NCI-H1694 treated with DMSO at 0.1 percent for 48 hours (cell line): ENCODE data around the gene SQSTM1.
"Not testable (repeated sequence)": the region's sequence is repeated elsewhere in the genome, so short reads cannot be mapped to it uniquely, and the experiment has no call there.

Source experiments
- DNase-seq: peaks from one replicate; lab custom pipeline; 2025; lab: John Stamatoyannopoulos, UW

SQSTM1 gene

DNA sequence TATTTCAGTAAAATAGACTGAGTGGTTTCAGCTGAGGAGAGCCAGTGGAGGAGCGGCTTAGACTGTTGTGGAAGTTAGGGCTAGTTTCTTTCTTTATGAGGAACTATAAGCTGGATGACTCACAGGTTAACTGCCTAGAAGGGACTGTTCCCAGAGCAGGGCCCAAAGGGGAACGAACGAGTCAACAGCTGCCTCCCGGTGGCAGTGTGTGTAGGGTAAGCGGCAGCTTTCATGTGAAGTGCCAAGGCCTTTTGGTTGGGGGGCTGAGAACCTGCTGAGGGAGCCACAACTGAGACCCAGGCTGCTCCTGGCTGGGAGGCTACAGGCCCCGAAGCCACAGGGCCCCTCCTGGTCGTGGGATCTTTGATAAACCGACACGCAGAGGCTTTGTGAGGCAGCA lies 7.0 kb downstream of the SQSTM1 start:
- no peak for DNase-seq

DNA sequence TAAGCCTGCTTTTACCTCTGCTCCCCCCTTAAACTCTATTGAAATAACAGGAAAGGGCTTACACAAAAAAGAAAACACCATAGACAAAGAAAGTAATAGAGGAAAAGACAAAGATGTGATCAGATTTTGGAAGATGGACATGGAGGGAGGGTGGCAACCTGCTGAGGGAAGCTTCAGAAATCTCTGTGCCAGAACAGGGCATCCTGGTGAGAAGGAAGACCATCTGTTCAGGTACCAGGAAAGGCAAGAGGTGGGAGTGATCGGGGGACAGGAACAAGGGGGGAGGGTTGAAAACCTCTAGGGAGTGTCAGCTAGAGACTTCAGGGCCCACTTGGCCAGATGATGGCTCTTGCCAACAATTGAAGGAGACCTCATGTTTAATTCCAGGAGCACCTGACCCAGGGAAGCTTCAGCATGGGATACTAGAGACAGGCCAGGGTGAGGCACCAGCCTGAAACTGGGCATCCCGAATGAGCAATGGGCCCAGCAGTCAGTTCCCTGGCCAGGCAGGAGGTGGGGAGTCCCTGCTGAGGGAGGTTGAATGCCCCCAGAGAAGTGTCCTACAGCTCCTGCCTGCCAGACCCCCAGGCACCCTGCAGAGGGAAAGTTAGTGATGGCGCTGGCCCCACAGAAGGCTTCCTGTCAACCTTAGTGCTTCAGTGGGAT lies 8.2 kb downstream of the SQSTM1 start:
- no peak for DNase-seq

GRCh38 chr5:179829732-179830435 lies 9.2 kb downstream of the SQSTM1 start:
- DNase-seq = no peak

- no peak for DNase-seq
Measured at GRCh38 chr5:179830818-179831468, 10.2 kb downstream of the SQSTM1 start.

DNA sequence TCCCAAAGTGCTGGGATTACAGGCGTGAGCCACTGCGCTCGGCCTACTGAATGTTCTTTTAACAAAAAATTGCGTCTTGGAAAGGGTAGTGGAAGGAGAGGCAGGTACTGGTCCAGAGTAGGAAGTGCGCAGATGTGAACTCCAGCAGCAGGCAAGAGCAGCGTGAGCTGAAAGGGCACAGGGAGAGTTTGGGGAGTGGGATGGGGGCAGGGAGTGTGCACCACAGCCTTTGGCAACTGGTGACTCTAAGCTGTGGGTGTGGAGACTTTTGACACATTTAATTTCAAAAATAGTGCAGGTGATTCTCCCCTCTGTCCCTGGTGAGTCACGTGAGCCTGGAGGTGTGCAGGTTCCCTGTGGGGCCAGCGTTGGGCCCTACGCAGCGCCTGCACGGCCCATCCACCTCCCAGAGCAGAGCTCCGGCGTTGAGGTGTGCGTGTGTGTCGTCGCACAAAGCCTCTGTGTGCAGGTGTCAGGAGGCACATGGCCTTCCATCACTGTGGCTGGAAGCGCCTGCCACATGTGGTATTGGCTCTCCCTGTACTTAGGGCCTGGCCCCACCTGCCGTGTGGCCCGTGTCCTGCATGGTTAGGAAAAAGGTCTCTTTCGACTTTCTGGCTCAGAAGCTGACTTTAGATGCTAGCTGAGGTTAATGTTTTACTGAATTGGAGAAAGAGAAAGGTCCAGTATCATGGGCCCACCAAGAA lies 11.5 kb downstream of the SQSTM1 start:
- no peak for DNase-seq

DNA sequence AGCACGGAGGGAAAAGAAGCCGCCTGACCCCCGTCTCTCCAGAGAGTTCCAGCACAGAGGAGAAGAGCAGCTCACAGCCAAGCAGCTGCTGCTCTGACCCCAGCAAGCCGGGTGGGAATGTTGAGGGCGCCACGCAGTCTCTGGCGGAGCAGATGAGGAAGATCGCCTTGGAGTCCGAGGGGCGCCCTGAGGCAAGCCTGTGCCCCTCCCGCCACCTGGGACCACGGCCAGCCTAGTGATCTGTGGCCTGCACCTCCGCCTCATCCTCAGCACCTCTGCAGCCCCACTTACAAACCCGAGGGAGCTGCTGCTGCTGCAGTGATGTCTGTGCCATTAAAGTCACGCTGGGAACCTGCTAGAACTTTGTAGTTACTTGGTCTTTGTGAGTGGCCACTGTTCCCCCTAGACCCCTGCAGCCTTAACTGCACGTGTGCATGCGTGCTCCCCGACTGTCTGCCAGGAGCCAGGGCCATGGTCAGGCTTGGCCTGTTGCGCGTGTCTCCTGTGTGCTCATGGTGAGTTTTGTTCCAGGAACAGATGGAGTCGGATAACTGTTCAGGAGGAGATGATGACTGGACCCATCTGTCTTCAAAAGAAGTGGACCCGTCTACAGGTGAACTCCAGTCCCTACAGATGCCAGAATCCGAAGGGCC lies 12.5 kb downstream of the SQSTM1 start:
- no peak for DNase-seq

DNA sequence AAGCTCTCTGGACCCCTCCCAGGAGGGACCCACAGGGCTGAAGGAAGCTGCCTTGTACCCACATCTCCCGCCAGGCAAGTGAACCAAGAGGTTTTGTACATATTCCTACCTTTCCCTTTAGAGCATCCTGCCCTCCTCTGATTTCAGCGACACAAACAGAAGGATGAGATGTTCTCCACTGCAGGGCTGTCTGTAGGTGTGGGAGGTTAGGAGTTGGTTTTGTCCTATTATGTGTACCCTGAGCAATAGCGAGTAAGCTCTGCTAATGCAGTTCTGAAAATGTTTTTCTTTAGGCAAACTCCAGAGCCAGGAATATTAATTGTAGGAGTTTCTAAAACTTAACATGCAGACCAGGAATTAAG lies 13.0 kb downstream of the SQSTM1 start:
- DNase-seq = no peak

GRCh38 chr5:179834120-179834519 lies 13.4 kb downstream of the SQSTM1 start:
- no peak for DNase-seq

GRCh38 chr5:179834871-179835270 lies 14.2 kb downstream of the SQSTM1 start:
- not testable (repeated sequence) for DNase-seq

DNA sequence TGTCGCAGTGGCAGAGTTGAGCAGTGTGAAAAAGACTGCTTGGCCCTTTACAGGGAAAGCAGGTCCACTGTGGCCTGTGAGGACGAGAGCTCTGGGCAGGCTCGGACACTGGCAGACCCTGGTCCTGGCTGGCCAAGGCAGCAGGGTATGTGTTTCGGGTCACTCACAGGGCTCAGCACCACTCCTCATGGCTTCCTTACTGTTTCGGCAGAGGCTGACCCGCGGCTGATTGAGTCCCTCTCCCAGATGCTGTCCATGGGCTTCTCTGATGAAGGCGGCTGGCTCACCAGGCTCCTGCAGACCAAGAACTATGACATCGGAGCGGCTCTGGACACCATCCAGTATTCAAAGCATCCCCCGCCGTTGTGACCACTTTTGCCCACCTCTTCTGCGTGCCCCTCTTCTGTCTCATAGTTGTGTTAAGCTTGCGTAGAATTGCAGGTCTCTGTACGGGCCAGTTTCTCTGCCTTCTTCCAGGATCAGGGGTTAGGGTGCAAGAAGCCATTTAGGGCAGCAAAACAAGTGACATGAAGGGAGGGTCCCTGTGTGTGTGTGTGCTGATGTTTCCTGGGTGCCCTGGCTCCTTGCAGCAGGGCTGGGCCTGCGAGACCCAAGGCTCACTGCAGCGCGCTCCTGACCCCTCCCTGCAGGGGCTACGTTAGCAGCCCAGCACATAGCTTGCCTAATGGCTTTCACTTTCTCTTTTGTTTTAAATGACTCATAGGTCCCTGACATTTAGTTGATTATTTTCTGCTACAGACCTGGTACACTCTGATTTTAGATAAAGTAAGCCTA lies 15.7 kb downstream of the SQSTM1 start:
- no peak for DNase-seq

DNA sequence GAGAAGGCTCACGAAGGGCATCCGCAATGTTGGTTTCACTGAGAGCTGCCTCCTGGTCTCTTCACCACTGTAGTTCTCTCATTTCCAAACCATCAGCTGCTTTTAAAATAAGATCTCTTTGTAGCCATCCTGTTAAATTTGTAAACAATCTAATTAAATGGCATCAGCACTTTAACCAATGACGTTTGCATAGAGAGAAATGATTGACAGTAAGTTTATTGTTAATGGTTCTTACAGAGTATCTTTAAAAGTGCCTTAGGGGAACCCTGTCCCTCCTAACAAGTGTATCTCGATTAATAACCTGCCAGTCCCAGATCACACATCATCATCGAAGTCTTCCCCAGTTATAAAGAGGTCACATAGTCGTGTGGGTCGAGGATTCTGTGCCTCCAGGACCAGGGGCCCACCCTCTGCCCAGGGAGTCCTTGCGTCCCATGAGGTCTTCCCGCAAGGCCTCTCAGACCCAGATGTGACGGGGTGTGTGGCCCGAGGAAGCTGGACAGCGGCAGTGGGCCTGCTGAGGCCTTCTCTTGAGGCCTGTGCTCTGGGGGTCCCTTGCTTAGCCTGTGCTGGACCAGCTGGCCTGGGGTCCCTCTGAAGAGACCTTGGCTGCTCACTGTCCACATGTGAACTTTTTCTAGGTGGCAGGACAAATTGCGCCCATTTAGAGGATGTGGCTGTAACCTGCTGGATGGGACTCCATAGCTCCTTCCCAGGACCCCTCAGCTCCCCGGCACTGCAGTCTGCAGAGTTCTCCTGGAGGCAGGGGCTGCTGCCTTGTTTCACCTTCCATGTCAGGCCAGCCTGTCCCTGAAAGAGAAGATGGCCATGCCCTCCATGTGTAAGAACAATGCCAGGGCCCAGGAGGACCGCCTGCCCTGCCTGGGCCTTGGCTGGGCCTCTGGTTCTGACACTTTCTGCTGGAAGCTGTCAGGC lies 16.6 kb downstream of the SQSTM1 start:
- DNase-seq = no peak

DNA sequence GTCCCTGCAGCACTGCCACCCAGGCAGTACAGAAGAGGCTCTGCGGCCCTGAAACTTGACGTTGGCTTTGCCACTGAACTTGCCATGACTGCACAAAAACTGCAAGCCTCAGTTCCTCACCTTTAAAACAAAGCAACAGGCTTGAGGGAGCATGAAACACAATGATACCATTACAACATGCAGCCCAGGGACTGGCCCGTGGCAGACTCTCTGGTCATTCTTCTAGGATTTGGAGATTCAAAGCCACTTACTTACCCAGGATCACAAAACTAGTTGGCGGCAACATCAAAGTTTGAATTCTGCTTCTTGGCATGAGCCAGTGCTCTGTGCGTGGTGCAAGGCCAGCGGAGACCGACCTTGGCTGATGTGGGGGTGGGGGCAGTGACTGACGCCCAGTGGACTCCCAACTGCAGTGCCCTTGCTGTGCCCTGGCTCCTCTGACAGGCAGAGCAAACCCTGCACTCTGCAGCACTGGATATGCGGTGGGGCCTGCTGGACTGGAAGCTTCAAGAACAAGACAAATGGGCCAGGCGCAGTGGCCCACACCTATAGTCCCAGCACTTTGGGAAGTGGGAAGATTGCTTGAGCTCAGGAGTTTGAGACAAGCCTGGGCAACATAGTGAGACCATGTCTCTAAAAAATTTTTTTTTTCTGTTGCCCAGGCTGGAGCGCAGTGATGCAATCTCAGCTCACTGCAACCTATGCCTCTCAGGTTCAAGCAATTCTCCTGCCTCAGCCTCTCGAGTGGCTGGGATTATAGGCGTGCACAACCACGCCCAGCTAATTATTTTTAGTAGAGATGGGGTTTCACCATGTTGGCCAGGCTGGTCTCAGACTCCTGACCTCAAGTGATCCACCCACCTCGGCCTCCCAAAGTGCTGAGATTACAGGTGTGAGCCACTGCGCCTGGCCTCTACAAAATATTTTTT lies 18.9 kb downstream of the SQSTM1 start:
- DNase-seq = no peak

- DNase-seq = no peak
Measured at GRCh38 chr5:179840321-179840720, 19.6 kb downstream of the SQSTM1 start.

DNA sequence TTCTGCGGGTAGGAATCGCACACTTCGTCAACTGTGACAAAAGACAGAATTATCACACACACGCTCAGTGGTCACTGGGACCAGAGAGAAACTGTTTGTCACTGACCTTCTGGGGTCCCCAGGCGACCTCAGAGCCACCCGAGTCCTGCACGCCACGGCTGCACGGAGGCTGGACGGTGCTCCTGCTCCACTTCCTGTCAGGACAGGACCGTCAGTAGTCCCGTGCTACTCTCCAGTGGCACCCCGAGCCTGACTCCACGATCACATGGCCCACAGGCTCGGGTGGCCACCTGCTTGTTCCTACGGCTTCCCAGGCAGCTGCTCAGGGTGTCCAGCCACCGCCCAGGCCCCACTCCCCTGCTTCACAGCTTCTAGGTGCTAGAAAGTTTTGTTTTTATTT lies 20.1 kb downstream of the SQSTM1 start:
- no peak for DNase-seq

GRCh38 chr5:179841621-179842020 lies 20.9 kb downstream of the SQSTM1 start:
- no peak for DNase-seq

GRCh38 chr5:179852993-179853547 lies 32.4 kb downstream of the SQSTM1 start:
- DNase-seq = no peak

GRCh38 chr5:179854356-179854755 lies 33.7 kb downstream of the SQSTM1 start:
- DNase-seq = no peak

- DNase-seq = no peak
Measured at GRCh38 chr5:179858241-179858585, 37.5 kb downstream of the SQSTM1 start.
